ENCODE data around the gene SEMA4C. TPM values are rescaled to one million over a fixed set of nuclear protein-coding genes. Genes with fewer than 3 reads are reported as not detected.

SEMA4C gene
- total RNA-seq, 4 donors from 2014 or later = 58.7 to 66.6 (median 62.8) TPM

GRCh38 chr2:96810783-96811192, 59.1 kb downstream of the SEMA4C start:
- Histone ChIP-seq H3K27ac (no peak overlapping the region), H3K4me3 (no peak overlapping the region), H3K36me3 (peaks cover 0 to 39% of the 10 kb centered on the region in 2 donors), H3K4me1 (peaks cover 0 to 18% (median 4%) of the 10 kb centered on the region in 3 donors), H3K9me3 (no peaks in the 10 kb centered on the region), H3K27me3 (no peaks in the 10 kb centered on the region)
- 85% methylated on average over 2 of the region's 5 CpGs; no CpG with 5 or more reads in 1 of the 2 donors for WGBS, 2 donors (ENCODE audit: low coverage in 1 of 2)
- ATAC-seq = no peak
- no peak for TF ChIP-seq POLR2AphosphoS5 (IDR thresholded peaks at IDR 0.05)
- no peak for TF ChIP-seq POLR2A (IDR thresholded peaks at IDR 0.05)
- TF ChIP-seq EP300 (IDR thresholded peaks at IDR 0.05) = no peak
- TF ChIP-seq CTCF (IDR thresholded peaks at IDR 0.05) = no peak

GRCh38 chr2:96809951-96810782, 59.7 kb downstream of the SEMA4C start:
- 70 to 90% methylated on average over 2 to 5 of the region's 12 CpGs for WGBS, 2 donors (ENCODE audit: low coverage in 1 of 2)
- ATAC-seq = no peak
- no peak overlapping the region for H3K27ac ChIP-seq

More at GRCh38 chr2:96809951-96810782, 59.7 kb downstream of the SEMA4C start:
- Histone ChIP-seq H3K36me3 (peaks cover 0 to 39% of the 10 kb centered on the region in 2 donors), H3K4me3 (no peak overlapping the region), H3K4me1 (peaks cover 0 to 15% (median 3%) of the 10 kb centered on the region in 3 donors), H3K27me3 (no peaks in the 10 kb centered on the region), H3K9me3 (no peaks in the 10 kb centered on the region)
- TF ChIP-seq POLR2AphosphoS5 (IDR thresholded peaks at IDR 0.05) (no peak), POLR2A (IDR thresholded peaks at IDR 0.05) (no peak), CTCF (IDR thresholded peaks at IDR 0.05) (no peak), EP300 (IDR thresholded peaks at IDR 0.05) (no peak)

Other genes with a start within 250 kb of the SEMA4C start
- gene KANSL3, start 231.8 kb downstream of the SEMA4C start, total RNA-seq = 10 to 100 TPM; 50.9 to 66.7 (median 60.6) TPM
- gene FER1L5, start 227.3 kb downstream of the SEMA4C start, total RNA-seq = not detected
- gene LMAN2L, start 130.0 kb downstream of the SEMA4C start, total RNA-seq = 10 to 100 TPM; 18.1 to 22.9 (median 21.5) TPM
- gene CNNM4, start 109.2 kb downstream of the SEMA4C start, total RNA-seq = 1 to 10 TPM; 2.7 to 6.1 (median 5.5) TPM
- gene CNNM3, start 53.8 kb downstream of the SEMA4C start, total RNA-seq = 10 to 100 TPM; 10.4 to 21.6 (median 18.9) TPM
- gene ANKRD23, start 26.1 kb downstream of the SEMA4C start, total RNA-seq = 1 to 10 TPM; 1.2 to 4.9 (median 3.1) TPM
- 10 to 100 TPM; 13.3 to 20.4 (median 17.1) TPM for gene ANKRD39, start 12.1 kb downstream of the SEMA4C start, total RNA-seq
- gene FAM178B, start 116.5 kb upstream of the SEMA4C start, total RNA-seq = 1 to 10 TPM in 1 of 4 donors, not detected in 3; 2.5 TPM
- gene FAHD2B, start 224.8 kb upstream of the SEMA4C start, total RNA-seq = 10 to 100 TPM; 12.1 to 26.1 (median 15.0) TPM
- 10 to 100 TPM in 3 of 4 donors, 1 to 10 TPM in 1; 7.6 to 65.4 (median 24.8) TPM for gene ANKRD36, start 243.1 kb upstream of the SEMA4C start, total RNA-seq

All from gastroesophageal sphincter (tissue), 4 donors.